ENCODE results near the gene CIB2. TPM values are rescaled to one million over a fixed set of nuclear protein-coding genes. Genes with fewer than 3 reads are reported as not detected.

Gene CIB2
- total RNA-seq, 1 experiment from 2014 or later = 43.2 TPM

GRCh38 chr15:78077871-78078210 is 53.4 kb downstream of the CIB2 start:
- Histone ChIP-seq H3K27me3 (ENCODE audit: insufficient read depth, low read length) (no peaks in the 10 kb centered on the region), H3K23me2 (ENCODE audit: insufficient read length, low read depth, low read length, poor library complexity, severe bottlenecking) (peaks cover 3% of the 10 kb centered on the region), H3K79me1 (ENCODE audit: insufficient read depth, low read depth, low read length, poor library complexity, severe bottlenecking) (no peaks in the 10 kb centered on the region), H3K4ac (ENCODE audit: low read depth, low read length) (no peak overlapping the region), H2AK5ac (ENCODE audit: insufficient read length, low read length) (no peak overlapping the region), H2BK120ac (ENCODE audit: low read depth, low read length, poor library complexity, severe bottlenecking) (no peak overlapping the region), H4K8ac (replicated peaks; ENCODE audit: insufficient read length, low read depth, low read length) (no peak overlapping the region), H3K4me2 (ENCODE audit: insufficient read depth, insufficient read length, low read length) (peak overlapping the region; percentile 47), H4K5ac (ENCODE audit: insufficient read length, low read depth, low read length) (no peak overlapping the region), H3T11ph (ENCODE audit: low read length) (no peak overlapping the region), H3K18ac (ENCODE audit: insufficient read length, low read depth, low read length) (no peak overlapping the region), H2BK5ac (ENCODE audit: insufficient read length, low read length) (no peak overlapping the region), H2BK20ac (ENCODE audit: low read depth, low read length, poor library complexity, severe bottlenecking) (no peak overlapping the region), H4K20me1 (ENCODE audit: control insufficient read depth, insufficient read depth, insufficient read length) (no peaks in the 10 kb centered on the region), H3K4me1 (ENCODE audit: insufficient read depth, low read length) (peaks cover 2% of the 10 kb centered on the region; the same call in 1 of the 2 replicates), H3K27ac (ENCODE audit: insufficient read length, low read depth, low read length) (no peak overlapping the region), H2AFZ (ENCODE audit: low read length) (peak overlapping the region; percentile 97), H3K9ac (ENCODE audit: extremely low read depth, insufficient read length, low read length) (peak overlapping the region; percentile 34), H2BK12ac (ENCODE audit: insufficient read length, low read depth, low read length) (no peak overlapping the region), H3K79me2 (ENCODE audit: insufficient read depth, low read length) (no peaks in the 10 kb centered on the region), H4K91ac (ENCODE audit: insufficient read length, low read depth, low read length) (no peak overlapping the region), H3K14ac (ENCODE audit: insufficient read depth, low read length) (0 out of 2 replicates have a peak overlapping the region, but pooled peaks have one; percentile 74), H3K9me3 (ENCODE audit: control insufficient read depth, low read depth, low read length) (no peaks in the 10 kb centered on the region), H3K23ac (ENCODE audit: insufficient read length, low read depth, low read length) (no peak overlapping the region), H2BK15ac (ENCODE audit: low read depth, low read length) (no peak overlapping the region), H3K56ac (ENCODE audit: insufficient read length, low read depth, low read length) (no peak overlapping the region)
- no CpG with 5 or more reads among the region's 7 CpGs for WGBS (ENCODE audit: extremely low coverage, insufficient read length, low lambda C conversion rate)
- no peaks in the 10 kb centered on the region for H3K9me3 Mint-ChIP-seq
- no peak overlapping the region for H3K27ac Mint-ChIP-seq
- peak overlapping the region; percentile 61 to 83 for H3K4me3 Mint-ChIP-seq
- no peak for DNase-seq
- peaks cover 0 to 4% (median 0%) of the 10 kb centered on the region in 3 experiments; a peak in 2 of 7 replicates for H3K36me3 Mint-ChIP-seq (ENCODE audit: insufficient read depth in 1 of 3, low read depth in 3 of 3)
- no peak for TF ChIP-seq CTCF (conservative IDR thresholded peaks at IDR 0.05)
- H3K27me3 Mint-ChIP-seq (ENCODE audit: low read depth) = peaks cover 2% of the 10 kb centered on the region
- peaks cover 16 to 20% of the 10 kb centered on the region in 2 experiments for H3K4me1 Mint-ChIP-seq
